HepG2 (cell line): ENCODE measurements around the gene RASGRF1. TPM values are rescaled to one million over a fixed set of nuclear protein-coding genes. Genes with fewer than 3 reads are reported as not detected.

Source experiments
- ATF6 ChIP-seq: sonication (generic); formaldehyde crosslinking; conservative IDR thresholded peaks from 2 replicates; pipeline ENCODE4 v1.4.0; 2020; ENCODE audit warnings: missing genetic modification reagents
- CENPX ChIP-seq: sonication (generic); formaldehyde crosslinking; IDR thresholded peaks from 2 replicates; pipeline ENCODE4 v1.9.0; 2021; ENCODE audit warnings: mild to moderate bottlenecking, missing genetic modification reagents, moderate library complexity
- KLF16 ChIP-seq, 2 experiments: sonication (generic) in 1 of 2; formaldehyde crosslinking in 1 of 2; IDR thresholded peaks; 2 replicates each; pipeline versions ENCODE4 v1.6.1 to v1.8.0; 2016 to 2023; ENCODE audit warnings: missing genetic modification reagents in 2 of 2, missing compliant biosample characterization in 1 of 2
- NFATC3 ChIP-seq: sonication (generic); formaldehyde crosslinking; IDR thresholded peaks from 2 replicates; pipeline ENCODE4 v1.5.1; 2020; ENCODE audit warnings: mild to moderate bottlenecking, missing genetic modification reagents
- PLRG1 ChIP-seq: fragments of 450-650 bp; conservative IDR thresholded peaks from 2 replicates; pipeline ENCODE4 v1.6.1; 2016
- PPARG ChIP-seq: conservative IDR thresholded peaks from 2 replicates; pipeline ENCODE4 v1.6.1; 2016; ENCODE audit warnings: missing biosample characterization, missing genetic modification reagents
- REST ChIP-seq, 2 experiments: IDR thresholded peaks; 2 replicates each; pipeline ENCODE4 v1.6.1; 2011 to 2012; ENCODE audit warnings: low read length in 2 of 2, borderline replicate concordance in 1 of 2, low read depth in 1 of 2, mild to moderate bottlenecking in 1 of 2, moderate library complexity in 1 of 2
- SNRNP70 ChIP-seq: fragments of 200-400 bp; formaldehyde crosslinking; IDR thresholded peaks from 2 replicates; pipeline ENCODE4 v1.6.1; 2017; ENCODE audit warnings: mild to moderate bottlenecking, low read depth, low read length, moderate library complexity
- ZBTB40 ChIP-seq, 2 experiments: fragments of 450-650 bp in 1 of 2; sonication (generic) in 1 of 2; formaldehyde crosslinking in 1 of 2; IDR thresholded peaks; 2 replicates each; pipeline versions ENCODE4 v1.6.1 to v1.8.0; 2016 to 2022; ENCODE audit warnings: antibody characterized with exemption in 1 of 2, mild to moderate bottlenecking in 1 of 2, missing genetic modification reagents in 1 of 2
- ZNF136 ChIP-seq: sonication (generic); formaldehyde crosslinking; IDR thresholded peaks from 2 replicates; pipeline ENCODE4 v1.8.1; 2022; ENCODE audit warnings: low read depth, mild to moderate bottlenecking, moderate library complexity, missing genetic modification reagents
- ZNF530 ChIP-seq: sonication (generic); formaldehyde crosslinking; IDR thresholded peaks from 2 replicates; pipeline ENCODE4 v1.5.0; 2020; ENCODE audit warnings: low read depth, mild to moderate bottlenecking, missing genetic modification reagents
- ZNF674 ChIP-seq: sonication (generic); formaldehyde crosslinking; IDR thresholded peaks from 2 replicates; pipeline ENCODE4 v1.5.0; 2020; ENCODE audit warnings: low read depth, mild to moderate bottlenecking, missing genetic modification reagents
- ZNF766 ChIP-seq: sonication (generic); formaldehyde crosslinking; IDR thresholded peaks from 2 replicates; pipeline ENCODE4 v1.5.0; 2020; ENCODE audit warnings: missing genetic modification reagents, borderline replicate concordance
- polyA plus RNA-seq, 8 experiments: library from polyadenylated mRNA; depleted of rRNA in 3 of 8; stranded (reverse) in 7 of 8; unstranded in 1 of 8; fragments of >200 nt; fragmentation: Illumina TruSeq in 4 of 8; extraction: Trizol in 4 of 8; gene quantifications; 2 replicates each; pipeline versions ENCODE4 v1.2.1 to v1.2.3, GENCODE V29; 2011 to 2016; ENCODE audit warnings: low read depth in 4 of 8, missing spikeins in 1 of 8, mixed read lengths in 1 of 8; ENCODE audit not compliant: insufficient read depth in 1 of 8
- total RNA-seq, 5 experiments: library from RNA; depleted of rRNA; stranded (reverse); fragments of >200 nt; fragmentation: Illumina TruSeq; extraction: Trizol; gene quantifications; 2 replicates each; pipeline ENCODE4 v1.2.3, GENCODE V29; 2016; ENCODE audit warnings: low read depth in 1 of 5

Gene RASGRF1
- total and polyA plus RNA-seq, 2 of the 13 experiments (the other 11 are each of a cell fraction or from before 2014, with no cell fraction given) = 0.55 to 3.0 TPM

- no peak for TF ChIP-seq PLRG1
- TF ChIP-seq ZNF136 (CRISPR knock-in tag) = no peak
- no peak for TF ChIP-seq KLF16 (CRISPR knock-in tag; IDR thresholded peaks at IDR 0.05)
- no peak for TF ChIP-seq NFATC3 (CRISPR knock-in tag)
- no peak for TF ChIP-seq ZBTB40 (IDR thresholded peaks at IDR 0.05)
- no peak for TF ChIP-seq ZBTB40 (CRISPR knock-in tag; IDR thresholded peaks at IDR 0.05)
- no peak for TF ChIP-seq ZNF530 (CRISPR knock-in tag)
- no peak for TF ChIP-seq PPARG
- TF ChIP-seq REST (IDR thresholded peaks at IDR 0.05; ENCODE audit: borderline replicate concordance in 1 of 2, low read depth in 1 of 2, low read length in 2 of 2) = no peak
- TF ChIP-seq ZNF674 (CRISPR knock-in tag) = no peak
- no peak for TF ChIP-seq ATF6 (CRISPR knock-in tag)
- no peak for TF ChIP-seq ZNF766 (CRISPR knock-in tag)
- TF ChIP-seq CENPX (CRISPR knock-in tag) = no peak
- TF ChIP-seq SNRNP70 = no peak
Observed at GRCh38 chr15:79028411-79028964, 62.1 kb downstream of the RASGRF1 start (continued).
